Measurements from ENCODE around the gene HACD1. TPM values are rescaled to one million over a fixed set of nuclear protein-coding genes. Genes with fewer than 3 reads are reported as not detected.
"Not testable (repeated sequence)": the region's sequence is repeated elsewhere in the genome, so short reads cannot be mapped to it uniquely, and the experiment has no call there.

Gene HACD1
- total RNA-seq, 1 experiment from 2014 or later = 43.5 TPM

GRCh38 chr10:17643755-17644484 is 26.7 kb upstream of the HACD1 start, which contains the start of gene STAM:
Gene STAM (plus strand): TSS chr10:17644151. CDS start chr10:17644340, 189 bp downstream.
- peak; percentile 80 for DNase-seq (ENCODE audit: extremely low read depth, low read depth)

- DNase-seq (ENCODE audit: extremely low read depth, low read depth) = peak; percentile 69
Measured at GRCh38 chr10:17643339-17643754, 26.2 kb upstream of the HACD1 start.

GRCh38 chr10:17640331-17640816 is 23.2 kb upstream of the HACD1 start:
- DNase-seq (ENCODE audit: extremely low read depth, low read depth) = no peak

- DNase-seq (ENCODE audit: extremely low read depth, low read depth) = no peak
Measured at GRCh38 chr10:17637869-17638268, 20.7 kb upstream of the HACD1 start.

GRCh38 chr10:17633353-17633752 is 16.2 kb upstream of the HACD1 start:
- no peak for DNase-seq (ENCODE audit: extremely low read depth, low read depth)

- DNase-seq (ENCODE audit: extremely low read depth, low read depth) = not testable (repeated sequence)
Measured at GRCh38 chr10:17632590-17632989, 15.4 kb upstream of the HACD1 start.

GRCh38 chr10:17626656-17627055 is 9.5 kb upstream of the HACD1 start:
- no peak for DNase-seq (ENCODE audit: extremely low read depth, low read depth)

GRCh38 chr10:17624996-17625395 is 7.8 kb upstream of the HACD1 start:
- DNase-seq (ENCODE audit: extremely low read depth, low read depth) = no peak

GRCh38 chr10:17622061-17622460 is 4.9 kb upstream of the HACD1 start:
- DNase-seq (ENCODE audit: extremely low read depth, low read depth) = no peak

GRCh38 chr10:17616403-17617030 is 657 bp downstream of the HACD1 start:
- peak; percentile 43 for DNase-seq (ENCODE audit: extremely low read depth, low read depth)

- no peak for DNase-seq (ENCODE audit: extremely low read depth, low read depth)
Measured at GRCh38 chr10:17609523-17610079, 7.6 kb downstream of the HACD1 start.

- DNase-seq (ENCODE audit: extremely low read depth, low read depth) = peak; percentile 26
Measured at GRCh38 chr10:17607603-17608332, 9.4 kb downstream of the HACD1 start.

- no peak for DNase-seq (ENCODE audit: extremely low read depth, low read depth)
Measured at GRCh38 chr10:17607060-17607459, 10.1 kb downstream of the HACD1 start.

- no peak for DNase-seq (ENCODE audit: extremely low read depth, low read depth)
Measured at GRCh38 chr10:17606547-17607040, 10.6 kb downstream of the HACD1 start.

- DNase-seq (ENCODE audit: extremely low read depth, low read depth) = no peak
Measured at GRCh38 chr10:17605936-17606335, 11.2 kb downstream of the HACD1 start.

- no peak for DNase-seq (ENCODE audit: extremely low read depth, low read depth)
Measured at GRCh38 chr10:17599089-17599488, 18.1 kb downstream of the HACD1 start.

GRCh38 chr10:17597386-17597785 is 19.8 kb downstream of the HACD1 start:
- no peak for DNase-seq (ENCODE audit: extremely low read depth, low read depth)

- no peak for DNase-seq (ENCODE audit: extremely low read depth, low read depth)
Measured at GRCh38 chr10:17590969-17591645, 26.1 kb downstream of the HACD1 start.

- not testable (repeated sequence) for DNase-seq (ENCODE audit: extremely low read depth, low read depth)
Measured at GRCh38 chr10:17589316-17589715, 27.9 kb downstream of the HACD1 start.

- DNase-seq (ENCODE audit: extremely low read depth, low read depth) = no peak
Measured at GRCh38 chr10:17588420-17588819, 28.8 kb downstream of the HACD1 start.

Measured in NCI-H460 (cell line).